ENCODE results near the gene GPR142.

Gene GPR142

GRCh38 chr17:74368341-74369081 lies 1.2 kb downstream of the GPR142 start (continued):
- TF ChIP-seq IKZF3 (tag by site-specific recombination; IDR thresholded peaks at IDR 0.05): peak; percentile 61
- TF ChIP-seq ZNF23 (tag by site-specific recombination; IDR thresholded peaks at IDR 0.05; ENCODE audit: borderline replicate concordance): no peak
- TF ChIP-seq ZNF18 (tag by site-specific recombination; IDR thresholded peaks at IDR 0.05): no peak
- no peak for TF ChIP-seq PRDM4 (tag by site-specific recombination; IDR thresholded peaks at IDR 0.05)
- 0 out of 2 replicates have a peak, but pooled peaks have one; percentile 33 for TF ChIP-seq ZNF2 (tag by site-specific recombination; IDR thresholded peaks at IDR 0.05)
- TF ChIP-seq ZNF350 (tag by site-specific recombination; IDR thresholded peaks at IDR 0.05): no peak
- TF ChIP-seq, protein P1, sequence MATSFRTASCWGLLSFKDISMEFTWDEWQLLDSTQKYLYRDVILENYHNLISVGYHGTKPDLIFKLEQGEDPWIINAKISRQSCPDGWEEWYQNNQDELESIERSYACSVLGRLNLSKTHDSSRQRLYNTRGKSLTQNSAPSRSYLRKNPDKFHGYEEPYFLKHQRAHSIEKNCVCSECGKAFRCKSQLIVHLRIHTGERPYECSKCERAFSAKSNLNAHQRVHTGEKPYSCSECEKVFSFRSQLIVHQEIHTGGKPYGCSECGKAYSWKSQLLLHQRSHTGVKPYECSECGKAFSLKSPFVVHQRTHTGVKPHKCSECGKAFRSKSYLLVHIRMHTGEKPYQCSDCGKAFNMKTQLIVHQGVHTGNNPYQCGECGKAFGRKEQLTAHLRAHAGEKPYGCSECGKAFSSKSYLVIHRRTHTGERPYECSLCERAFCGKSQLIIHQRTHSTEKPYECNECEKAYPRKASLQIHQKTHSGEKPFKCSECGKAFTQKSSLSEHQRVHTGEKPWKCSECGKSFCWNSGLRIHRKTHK (tag by site-specific recombination; IDR thresholded peaks at IDR 0.05): no peak
- no peak for TF ChIP-seq ZNF112 (tag by site-specific recombination; IDR thresholded peaks at IDR 0.05)
- TF ChIP-seq ZIC2 (tag by site-specific recombination; IDR thresholded peaks at IDR 0.05): peak; percentile 69
- no peak for TF ChIP-seq BCL6B (tag by site-specific recombination; IDR thresholded peaks at IDR 0.05)
- no peak for TF ChIP-seq ZNF16 (tag by site-specific recombination; IDR thresholded peaks at IDR 0.05; ENCODE audit: low read depth)
- no peak for TF ChIP-seq ZNF785 (tag by site-specific recombination; IDR thresholded peaks at IDR 0.05)
- no peak for TF ChIP-seq ZNF701 (tag by site-specific recombination; IDR thresholded peaks at IDR 0.05)
- no peak for TF ChIP-seq ZNF114 (tag by site-specific recombination; IDR thresholded peaks at IDR 0.05)
- TF ChIP-seq ZNF626 (tag by site-specific recombination; IDR thresholded peaks at IDR 0.05): no peak
- no peak for TF ChIP-seq ZNF280C (tag by site-specific recombination; IDR thresholded peaks at IDR 0.05)
- no peak for TF ChIP-seq OVOL3 (tag by site-specific recombination; IDR thresholded peaks at IDR 0.05)
- TF ChIP-seq, protein P2, sequence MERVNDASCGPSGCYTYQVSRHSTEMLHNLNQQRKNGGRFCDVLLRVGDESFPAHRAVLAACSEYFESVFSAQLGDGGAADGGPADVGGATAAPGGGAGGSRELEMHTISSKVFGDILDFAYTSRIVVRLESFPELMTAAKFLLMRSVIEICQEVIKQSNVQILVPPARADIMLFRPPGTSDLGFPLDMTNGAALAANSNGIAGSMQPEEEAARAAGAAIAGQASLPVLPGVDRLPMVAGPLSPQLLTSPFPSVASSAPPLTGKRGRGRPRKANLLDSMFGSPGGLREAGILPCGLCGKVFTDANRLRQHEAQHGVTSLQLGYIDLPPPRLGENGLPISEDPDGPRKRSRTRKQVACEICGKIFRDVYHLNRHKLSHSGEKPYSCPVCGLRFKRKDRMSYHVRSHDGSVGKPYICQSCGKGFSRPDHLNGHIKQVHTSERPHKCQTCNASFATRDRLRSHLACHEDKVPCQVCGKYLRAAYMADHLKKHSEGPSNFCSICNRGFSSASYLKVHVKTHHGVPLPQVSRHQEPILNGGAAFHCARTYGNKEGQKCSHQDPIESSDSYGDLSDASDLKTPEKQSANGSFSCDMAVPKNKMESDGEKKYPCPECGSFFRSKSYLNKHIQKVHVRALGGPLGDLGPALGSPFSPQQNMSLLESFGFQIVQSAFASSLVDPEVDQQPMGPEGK (tag by site-specific recombination; IDR thresholded peaks at IDR 0.05): peak; percentile 90
- no peak for TF ChIP-seq ZNF157 (tag by site-specific recombination; IDR thresholded peaks at IDR 0.05)
